Osteocyte (in vitro differentiated cells): ENCODE data around the gene FGGY. TPM values are rescaled to one million over a fixed set of nuclear protein-coding genes. Genes with fewer than 3 reads are reported as not detected.
"Not testable (repeated sequence)": the region's sequence is repeated elsewhere in the genome, so short reads cannot be mapped to it uniquely, and the experiment has no call there.

Source experiments
- DNase-seq: peaks from one replicate; pipeline ENCODE4 v3.0.0; 2021; ENCODE audit warnings: mixed read lengths; ENCODE audit not compliant: unreplicated experiment; ENCODE audit errors: extremely low spot score
- H3K27ac Mint-ChIP-seq: one replicate; pipeline ENCODE4 v1.8.0; 2021; ENCODE audit warnings: mild to moderate bottlenecking, mixed read lengths; ENCODE audit not compliant: unreplicated experiment
- H3K27me3 Mint-ChIP-seq: one replicate; pipeline ENCODE4 v1.8.0; 2021; ENCODE audit warnings: mixed read lengths; ENCODE audit not compliant: unreplicated experiment
- H3K36me3 Mint-ChIP-seq: one replicate; pipeline ENCODE4 v1.8.0; 2021; ENCODE audit warnings: mixed read lengths; ENCODE audit not compliant: unreplicated experiment
- H3K4me1 Mint-ChIP-seq: one replicate; pipeline ENCODE4 v1.8.0; 2021; ENCODE audit warnings: mixed read lengths; ENCODE audit not compliant: unreplicated experiment
- H3K4me3 Mint-ChIP-seq: one replicate; pipeline ENCODE4 v1.8.0; 2021; ENCODE audit warnings: mild to moderate bottlenecking, moderate library complexity, mixed read lengths; ENCODE audit not compliant: unreplicated experiment
- H3K9me3 Mint-ChIP-seq: one replicate; pipeline ENCODE4 v1.8.0; 2021; ENCODE audit warnings: mixed read lengths; ENCODE audit not compliant: unreplicated experiment
- total RNA-seq: library from RNA; stranded (reverse); gene quantifications from 2 replicates; pipeline ENCODE4 v1.2.1, GENCODE V29; 2021
- TF ChIP-seq, protein P1 (sequence below): fragments of 200-600 bp; sonication (generic); IDR thresholded peaks from 2 replicates; pipeline ENCODE4 v1.5.0; 2021; ENCODE audit warnings: antibody characterized with exemption, mild to moderate bottlenecking, moderate library complexity

Gene FGGY
- total RNA-seq, 1 donor from 2014 or later, result 9.1 TPM

DNA sequence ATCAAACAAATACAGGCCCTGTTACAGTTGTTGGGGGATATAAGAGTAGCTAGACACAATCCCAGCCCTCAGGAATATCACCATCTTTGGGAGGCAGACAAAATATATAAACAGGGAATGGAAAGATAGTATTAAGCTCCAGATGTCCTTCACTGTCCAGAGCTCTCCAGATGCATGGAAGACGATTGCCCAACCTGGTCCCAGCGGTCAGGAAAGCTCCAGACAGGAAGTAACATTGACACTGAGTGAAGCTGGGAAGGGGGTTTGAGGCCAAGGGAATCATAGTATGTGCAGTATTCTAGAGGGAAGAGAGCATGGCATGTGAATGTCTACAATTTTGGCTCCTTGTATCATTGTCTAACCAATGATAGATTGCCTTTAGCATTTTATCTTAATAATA lies 344.0 kb downstream of the FGGY start:
- DNase-seq, result no peak
- Mint-ChIP-seq H3K9me3 (no peaks in the 10 kb centered on the region), H3K4me1 (peaks cover 40% of the 10 kb centered on the region), H3K4me3 (no peak overlapping the region), H3K36me3 (peaks cover 4% of the 10 kb centered on the region), H3K27ac (no peak overlapping the region), H3K27me3 (no peaks in the 10 kb centered on the region)
- TF ChIP-seq, protein P1, sequence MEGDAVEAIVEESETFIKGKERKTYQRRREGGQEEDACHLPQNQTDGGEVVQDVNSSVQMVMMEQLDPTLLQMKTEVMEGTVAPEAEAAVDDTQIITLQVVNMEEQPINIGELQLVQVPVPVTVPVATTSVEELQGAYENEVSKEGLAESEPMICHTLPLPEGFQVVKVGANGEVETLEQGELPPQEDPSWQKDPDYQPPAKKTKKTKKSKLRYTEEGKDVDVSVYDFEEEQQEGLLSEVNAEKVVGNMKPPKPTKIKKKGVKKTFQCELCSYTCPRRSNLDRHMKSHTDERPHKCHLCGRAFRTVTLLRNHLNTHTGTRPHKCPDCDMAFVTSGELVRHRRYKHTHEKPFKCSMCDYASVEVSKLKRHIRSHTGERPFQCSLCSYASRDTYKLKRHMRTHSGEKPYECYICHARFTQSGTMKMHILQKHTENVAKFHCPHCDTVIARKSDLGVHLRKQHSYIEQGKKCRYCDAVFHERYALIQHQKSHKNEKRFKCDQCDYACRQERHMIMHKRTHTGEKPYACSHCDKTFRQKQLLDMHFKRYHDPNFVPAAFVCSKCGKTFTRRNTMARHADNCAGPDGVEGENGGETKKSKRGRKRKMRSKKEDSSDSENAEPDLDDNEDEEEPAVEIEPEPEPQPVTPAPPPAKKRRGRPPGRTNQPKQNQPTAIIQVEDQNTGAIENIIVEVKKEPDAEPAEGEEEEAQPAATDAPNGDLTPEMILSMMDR, result no peak

DNA sequence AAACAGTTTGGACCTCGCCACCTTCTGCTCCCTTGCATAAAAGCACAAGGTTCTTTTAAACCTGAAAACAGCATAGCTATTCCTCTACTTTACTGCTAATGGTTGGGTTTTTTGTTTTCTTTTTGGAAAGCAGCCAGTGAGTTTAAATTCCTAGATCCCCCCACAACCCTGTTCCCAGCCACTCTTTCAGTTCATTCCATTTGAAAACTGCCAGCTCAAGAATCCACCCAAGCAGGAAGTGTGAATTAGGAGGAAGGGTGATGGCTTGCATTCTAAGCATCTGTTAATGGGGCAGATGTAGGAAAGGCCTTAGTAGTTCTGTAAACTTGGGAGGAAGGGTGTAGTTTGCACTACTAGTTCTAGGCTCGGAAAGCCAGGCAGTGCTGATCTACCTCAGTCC lies 344.9 kb downstream of the FGGY start:
- TF ChIP-seq, protein P1, result no peak
- peaks cover 42% of the 10 kb centered on the region for H3K4me1 Mint-ChIP-seq
- peak overlapping the region; percentile 34 for H3K27ac Mint-ChIP-seq
- no peak overlapping the region for H3K4me3 Mint-ChIP-seq
- no peak for DNase-seq
- no peaks in the 10 kb centered on the region for H3K9me3 Mint-ChIP-seq
- no peaks in the 10 kb centered on the region for H3K27me3 Mint-ChIP-seq
- H3K36me3 Mint-ChIP-seq, result peaks cover 4% of the 10 kb centered on the region

DNA sequence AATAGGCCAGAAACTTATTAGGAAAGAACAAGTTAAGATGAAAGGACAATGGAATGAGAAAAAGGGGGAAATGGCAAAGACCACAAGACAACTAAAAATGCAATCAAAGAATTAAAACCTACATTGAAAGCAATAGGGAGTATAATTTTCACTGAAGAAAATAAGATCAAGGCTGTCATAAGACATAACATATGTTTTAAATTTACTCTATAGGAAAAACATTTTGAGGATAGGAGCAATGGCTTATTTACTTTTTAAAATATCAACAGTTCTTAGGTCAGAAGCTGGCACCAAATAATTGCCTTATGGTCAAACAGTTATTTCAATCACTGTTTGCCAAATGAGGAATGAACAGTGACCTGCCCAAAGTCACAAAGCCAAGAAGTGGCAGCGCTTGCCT lies 346.6 kb downstream of the FGGY start:
- TF ChIP-seq, protein P1, result no peak
- H3K27ac Mint-ChIP-seq, result peak overlapping the region; percentile 58
- no peak for DNase-seq
- H3K4me1 Mint-ChIP-seq, result peaks cover 34% of the 10 kb centered on the region
- no peak overlapping the region for H3K4me3 Mint-ChIP-seq
- peaks cover 4% of the 10 kb centered on the region for H3K36me3 Mint-ChIP-seq
- no peaks in the 10 kb centered on the region for H3K27me3 Mint-ChIP-seq
- H3K9me3 Mint-ChIP-seq, result no peaks in the 10 kb centered on the region

DNA sequence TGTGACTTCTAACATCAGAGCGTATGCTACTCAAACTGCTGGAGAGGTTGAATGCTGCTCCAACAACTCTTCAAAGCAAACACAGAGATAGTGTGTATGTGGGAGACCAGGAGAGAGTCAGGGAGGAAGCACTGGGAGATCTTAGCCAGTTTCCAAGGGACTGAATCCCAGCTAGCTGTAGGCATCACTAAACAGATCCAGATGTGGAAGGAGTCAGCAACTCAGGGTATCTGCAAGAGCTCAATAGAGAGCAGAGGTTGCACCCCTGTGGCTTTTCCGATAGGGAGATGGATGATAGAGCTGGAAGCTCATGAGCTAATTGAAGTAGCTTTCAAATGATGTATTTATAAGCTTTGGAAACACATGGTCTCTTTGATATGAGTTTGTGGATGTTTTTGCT lies 349.0 kb downstream of the FGGY start:
- Mint-ChIP-seq H3K9me3 (no peaks in the 10 kb centered on the region), H3K36me3 (peaks cover 2% of the 10 kb centered on the region), H3K4me3 (no peak overlapping the region), H3K27ac (no peak overlapping the region), H3K4me1 (peaks cover 26% of the 10 kb centered on the region), H3K27me3 (no peaks in the 10 kb centered on the region)
- DNase-seq, result no peak
- TF ChIP-seq, protein P1, result no peak

GRCh38 chr1:59653142-59653958 lies 356.5 kb downstream of the FGGY start:
- not testable (repeated sequence) for H3K36me3 Mint-ChIP-seq, DNase-seq, H3K27ac Mint-ChIP-seq, H3K4me1 Mint-ChIP-seq, H3K27me3 Mint-ChIP-seq, H3K4me3 Mint-ChIP-seq, H3K9me3 Mint-ChIP-seq
